ENCODE results near the gene PAN3. TPM values are rescaled to one million over a fixed set of nuclear protein-coding genes. Genes with fewer than 3 reads are reported as not detected.

Gene PAN3
- total and polyA plus RNA-seq, 2 experiments from 2014 or later = 27.4 to 58.2 TPM

GRCh38 chr13:28131646-28132045 lies 6.7 kb upstream of the PAN3 start:
- no peak overlapping the region for H3K27ac Mint-ChIP-seq
- Histone ChIP-seq H3K4me3 (no peak overlapping the region), H2AFZ (no peak overlapping the region), H3K4me1 (ENCODE audit: insufficient read depth) (no peaks in the 10 kb centered on the region), H3K27ac (ENCODE audit: low read depth) (no peak overlapping the region), H3K27me3 (ENCODE audit: insufficient read depth) (no peaks in the 10 kb centered on the region), H3K36me3 (ENCODE audit: insufficient read depth) (no peaks in the 10 kb centered on the region), H3K9me2 (ENCODE audit: insufficient read depth) (no peaks in the 10 kb centered on the region), H4K20me1 (replicated peaks; ENCODE audit: insufficient read depth) (no peaks in the 10 kb centered on the region), H3K79me2 (replicated peaks; ENCODE audit: insufficient read depth) (peaks cover 5% of the 10 kb centered on the region), H3K4me2 (no peak overlapping the region), H3F3A (replicated peaks; ENCODE audit: low read depth) (no peaks in the 10 kb centered on the region)
- no peaks in the 10 kb centered on the region; the same call in 2 of the 3 replicates for H3K4me1 Mint-ChIP-seq
- ATAC-seq = no peak
- DNase-seq (ENCODE audit: low spot score) = no peak
- no peaks in the 10 kb centered on the region for H3K9me3 Mint-ChIP-seq
- no peaks in the 10 kb centered on the region for H3K36me3 Mint-ChIP-seq (ENCODE audit: low read depth)
- H3K27me3 Mint-ChIP-seq (ENCODE audit: insufficient read depth, low read depth, poor library complexity) = peaks cover 5% of the 10 kb centered on the region
- no peak overlapping the region for H3K4me3 Mint-ChIP-seq
- TF ChIP-seq ZNF114 (CRISPR knock-in tag; IDR thresholded peaks at IDR 0.05) (no peak), ZNF331 (CRISPR knock-in tag; IDR thresholded peaks at IDR 0.05; ENCODE audit: low read depth) (no peak)

GRCh38 chr13:28136916-28137315 lies 1.4 kb upstream of the PAN3 start:
- Histone ChIP-seq H3K4me3 (peak overlapping the region; percentile 90), H4K20me1 (replicated peaks; ENCODE audit: insufficient read depth) (no peaks in the 10 kb centered on the region), H3K4me1 (ENCODE audit: insufficient read depth) (peaks cover 9% of the 10 kb centered on the region), H2AFZ (no peak overlapping the region), H3K4me2 (peak overlapping the region; percentile 95), H3K9me2 (ENCODE audit: insufficient read depth) (no peaks in the 10 kb centered on the region), H3K36me3 (ENCODE audit: insufficient read depth) (no peaks in the 10 kb centered on the region), H3F3A (replicated peaks; ENCODE audit: low read depth) (peaks cover 13% of the 10 kb centered on the region; the same call in 1 of the 2 replicates), H3K27me3 (ENCODE audit: insufficient read depth) (no peaks in the 10 kb centered on the region), H3K79me2 (replicated peaks; ENCODE audit: insufficient read depth) (peaks cover 38% of the 10 kb centered on the region), H3K27ac (ENCODE audit: low read depth) (peak overlapping the region; percentile 99)
- ATAC-seq (no peak), DNase-seq (ENCODE audit: low spot score) (no peak)
- Mint-ChIP-seq H3K27me3 (ENCODE audit: insufficient read depth, low read depth, poor library complexity) (peaks cover 10% of the 10 kb centered on the region), H3K4me1 (peaks cover 23% of the 10 kb centered on the region), H3K36me3 (ENCODE audit: low read depth) (peaks cover 2% of the 10 kb centered on the region; the same call in 1 of the 3 replicates), H3K27ac (peak overlapping the region; percentile 94), H3K9me3 (no peaks in the 10 kb centered on the region), H3K4me3 (peak overlapping the region; percentile 87)
- TF ChIP-seq JUNB (IDR thresholded peaks at IDR 0.05; ENCODE audit: unreplicated experiment) (no peak), EZH2 (IDR thresholded peaks at IDR 0.05; ENCODE audit: low read depth, unreplicated experiment) (no peak), EZH2phosphoT487 (IDR thresholded peaks at IDR 0.05; ENCODE audit: unreplicated experiment) (no peak), ZNF114 (CRISPR knock-in tag; IDR thresholded peaks at IDR 0.05) (no peak), REST (IDR thresholded peaks at IDR 0.05; ENCODE audit: unreplicated experiment) (no peak), CTCF (conservative IDR thresholded peaks at IDR 0.05; ENCODE audit: low read depth in 2 of 2) (no peak), NANOG (IDR thresholded peaks at IDR 0.05; ENCODE audit: borderline replicate concordance) (no peak), ZNF331 (CRISPR knock-in tag; IDR thresholded peaks at IDR 0.05; ENCODE audit: low read depth) (no peak), ZNF462 (CRISPR knock-in tag; IDR thresholded peaks at IDR 0.05) (no peak)

All from GM23338 (cell line).